MG63 (cell line): ENCODE results near the gene FABP7. TPM values are rescaled to one million over a fixed set of nuclear protein-coding genes. Genes with fewer than 3 reads are reported as not detected.

Experiments
- DNase-seq: peaks from one replicate; pipeline ENCODE4 v3.0.0-alpha.2; 2020
- H3K27me3 ChIP-seq: fragments of 250-450 bp; sonication (Bioruptor Pico); 2 replicates; pipeline ENCODE4 v1.5.1; 2020; ENCODE audit warnings: mild to moderate bottlenecking, moderate library complexity
- H3K36me3 ChIP-seq: fragments of 250-450 bp; sonication (Bioruptor Pico); 2 replicates; pipeline ENCODE4 v1.5.1; 2020; ENCODE audit warnings: mild to moderate bottlenecking, moderate library complexity
- H3K4me3 ChIP-seq: fragments of 250-450 bp; sonication (Bioruptor Pico); 2 replicates; pipeline ENCODE4 v1.5.1; 2020; ENCODE audit warnings: mild to moderate bottlenecking, moderate library complexity
- H3K9me3 ChIP-seq: fragments of 250-450 bp; sonication (Bioruptor Pico); 2 replicates; pipeline ENCODE4 v1.5.1; 2020; ENCODE audit warnings: mild to moderate bottlenecking, moderate library complexity
- total RNA-seq: library from RNA; depleted of rRNA; stranded (reverse); fragments of >200 nt; shearing (Covaris generic); gene quantifications from 2 replicates; pipeline ENCODE4 v1.2.3, GENCODE V29; 2014; ENCODE audit warnings: low replicate concordance

The FABP7 gene
- total RNA-seq, 1 experiment from 2014 or later: not detected

DNA sequence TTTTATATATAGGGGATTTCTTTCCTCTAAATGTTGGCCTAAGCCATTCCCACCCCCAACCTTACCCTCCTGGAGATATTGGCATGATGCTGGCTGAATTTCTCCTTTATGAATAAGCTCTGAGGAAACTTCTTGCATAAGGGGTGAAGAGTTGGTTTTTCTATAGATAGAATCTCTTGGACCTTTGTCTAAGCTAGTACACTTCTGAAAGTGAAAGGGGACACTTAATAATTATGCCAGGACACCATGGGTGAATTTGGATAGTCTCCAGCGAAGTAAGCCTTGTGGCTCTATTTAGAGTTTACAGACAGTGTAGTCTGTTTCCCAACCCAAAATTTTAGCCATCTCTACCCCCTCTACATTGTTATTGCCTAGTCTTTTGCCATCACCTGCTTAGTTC is 27.1 kb upstream of the FABP7 start:
- no peaks in the 10 kb centered on the region for H3K36me3 ChIP-seq
- no peak overlapping the region for H3K4me3 ChIP-seq
- H3K27me3 ChIP-seq: no peaks in the 10 kb centered on the region
- H3K9me3 ChIP-seq: no peaks in the 10 kb centered on the region
- no peak for DNase-seq

- no peaks in the 10 kb centered on the region for H3K9me3 ChIP-seq
- no peaks in the 10 kb centered on the region for H3K27me3 ChIP-seq
- no peak for DNase-seq
- H3K4me3 ChIP-seq: no peak overlapping the region
- no peaks in the 10 kb centered on the region for H3K36me3 ChIP-seq
Measured at GRCh38 chr6:122753000-122753687, 26.4 kb upstream of the FABP7 start.

GRCh38 chr6:122753688-122754056 is 25.8 kb upstream of the FABP7 start:
- no peaks in the 10 kb centered on the region for H3K36me3 ChIP-seq
- H3K27me3 ChIP-seq: no peaks in the 10 kb centered on the region
- DNase-seq: peak; percentile 21
- no peak overlapping the region for H3K4me3 ChIP-seq
- no peaks in the 10 kb centered on the region for H3K9me3 ChIP-seq

DNA sequence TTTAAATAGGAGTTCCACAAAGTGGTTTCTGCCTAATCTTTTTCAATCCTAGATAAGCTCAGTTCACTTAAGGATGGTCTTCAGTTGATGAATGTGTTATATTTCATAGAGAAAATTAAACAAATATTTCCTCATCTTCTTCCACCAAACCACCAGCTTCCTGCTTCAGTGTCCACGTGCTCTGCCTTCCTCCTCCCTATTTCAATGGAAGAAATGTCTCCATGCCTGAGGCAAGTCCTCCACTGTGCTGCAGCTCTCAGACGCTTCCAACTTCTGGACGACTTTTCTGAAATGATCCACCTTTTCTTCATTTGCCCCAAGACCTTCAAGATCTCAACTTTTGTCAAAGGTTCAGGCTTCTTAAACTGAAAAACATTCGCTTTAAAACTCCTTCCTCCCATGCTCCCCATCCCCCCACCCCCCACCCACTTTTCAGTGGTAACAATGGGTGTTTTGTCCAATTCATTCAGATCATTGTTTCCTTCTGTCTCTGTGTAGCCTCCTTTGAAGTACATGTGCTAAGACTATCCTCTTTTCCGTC is 25.3 kb upstream of the FABP7 start:
- no peaks in the 10 kb centered on the region for H3K27me3 ChIP-seq
- DNase-seq: no peak

DNA sequence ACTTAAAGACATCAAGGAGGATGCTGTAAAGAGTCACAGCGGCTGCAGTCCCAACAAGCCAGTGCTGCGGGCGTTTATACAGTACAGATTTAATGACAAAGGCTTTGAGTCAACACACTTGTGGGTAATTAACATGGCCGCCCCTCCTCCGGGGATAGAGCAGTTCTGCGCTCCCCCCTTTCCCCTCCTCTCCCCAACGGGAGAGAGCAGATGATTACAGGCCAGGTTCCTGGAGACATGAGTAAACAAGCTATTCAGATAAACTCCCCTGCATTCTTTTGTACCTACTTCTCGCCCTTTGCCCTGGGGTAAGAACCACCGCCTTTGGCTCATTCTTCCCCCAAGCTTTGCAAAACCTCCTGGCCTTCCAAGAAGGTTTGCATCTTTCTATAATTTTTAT is 23.6 kb upstream of the FABP7 start:
- H3K36me3 ChIP-seq: no peaks in the 10 kb centered on the region
- H3K27me3 ChIP-seq: no peaks in the 10 kb centered on the region
- H3K9me3 ChIP-seq: no peaks in the 10 kb centered on the region
- DNase-seq: no peak
- H3K4me3 ChIP-seq: no peak overlapping the region

More for the DNA sequence above, 25.3 kb upstream of the FABP7 start:
- Histone ChIP-seq H3K9me3 (no peaks in the 10 kb centered on the region), H3K4me3 (no peak overlapping the region), H3K36me3 (no peaks in the 10 kb centered on the region)

- Histone ChIP-seq H3K4me3 (no peak overlapping the region), H3K9me3 (no peaks in the 10 kb centered on the region), H3K27me3 (no peaks in the 10 kb centered on the region), H3K36me3 (no peaks in the 10 kb centered on the region)
- no peak for DNase-seq
Measured at GRCh38 chr6:122758927-122759334, 20.6 kb upstream of the FABP7 start.

- no peak for DNase-seq
- no peaks in the 10 kb centered on the region for H3K9me3 ChIP-seq
- H3K4me3 ChIP-seq: no peak overlapping the region
- H3K27me3 ChIP-seq: no peaks in the 10 kb centered on the region
- H3K36me3 ChIP-seq: no peaks in the 10 kb centered on the region
Measured at GRCh38 chr6:122760330-122760729, 19.2 kb upstream of the FABP7 start.

- no peak for DNase-seq
- H3K36me3 ChIP-seq: no peaks in the 10 kb centered on the region
- no peaks in the 10 kb centered on the region for H3K9me3 ChIP-seq
- H3K4me3 ChIP-seq: no peak overlapping the region
- H3K27me3 ChIP-seq: 0 out of 2 replicates have a peak, but pooled peaks cover 2% of the 10 kb centered on the region
Measured at GRCh38 chr6:122766256-122766655, 13.3 kb upstream of the FABP7 start.

GRCh38 chr6:122770835-122771601 is 8.5 kb upstream of the FABP7 start:
- Histone ChIP-seq H3K9me3 (no peaks in the 10 kb centered on the region), H3K4me3 (no peak overlapping the region), H3K36me3 (no peaks in the 10 kb centered on the region), H3K27me3 (0 out of 2 replicates have a peak, but pooled peaks cover 2% of the 10 kb centered on the region)
- DNase-seq: no peak

DNA sequence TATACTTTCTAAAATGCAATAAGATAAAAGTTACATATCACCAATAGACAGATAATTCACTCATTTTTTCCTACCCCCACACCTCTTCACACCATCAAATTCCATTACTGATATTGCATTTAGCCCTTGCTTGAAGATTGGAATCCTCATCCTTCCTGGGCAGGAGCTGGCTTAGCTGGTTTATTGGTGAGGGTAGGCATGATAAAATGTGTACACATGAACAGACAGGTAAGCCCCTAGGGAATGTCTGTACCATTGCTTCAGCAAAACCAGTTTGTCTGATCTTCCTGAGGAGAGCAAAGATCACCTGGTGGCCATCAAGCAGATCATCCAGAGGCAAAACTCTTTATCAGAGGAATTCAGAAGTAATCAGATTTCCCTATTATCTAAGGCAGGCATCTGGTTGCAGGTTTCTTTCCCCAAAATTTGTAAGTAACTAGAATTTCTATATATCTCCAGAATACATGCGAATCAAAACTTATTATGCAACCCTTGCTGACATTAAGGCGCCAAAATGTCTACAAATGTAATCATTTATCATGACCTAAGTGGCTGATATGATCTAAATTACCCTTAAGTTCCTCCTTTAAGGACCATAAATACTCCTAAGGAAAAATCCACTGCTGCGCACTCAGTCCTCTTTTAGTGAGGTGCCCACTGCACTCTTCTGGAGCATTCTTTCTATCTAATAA is 6.6 kb upstream of the FABP7 start:
- no peaks in the 10 kb centered on the region for H3K36me3 ChIP-seq
- H3K9me3 ChIP-seq: no peaks in the 10 kb centered on the region
- no peak for DNase-seq
- 0 out of 2 replicates have a peak, but pooled peaks cover 2% of the 10 kb centered on the region for H3K27me3 ChIP-seq
- H3K4me3 ChIP-seq: no peak overlapping the region

DNA sequence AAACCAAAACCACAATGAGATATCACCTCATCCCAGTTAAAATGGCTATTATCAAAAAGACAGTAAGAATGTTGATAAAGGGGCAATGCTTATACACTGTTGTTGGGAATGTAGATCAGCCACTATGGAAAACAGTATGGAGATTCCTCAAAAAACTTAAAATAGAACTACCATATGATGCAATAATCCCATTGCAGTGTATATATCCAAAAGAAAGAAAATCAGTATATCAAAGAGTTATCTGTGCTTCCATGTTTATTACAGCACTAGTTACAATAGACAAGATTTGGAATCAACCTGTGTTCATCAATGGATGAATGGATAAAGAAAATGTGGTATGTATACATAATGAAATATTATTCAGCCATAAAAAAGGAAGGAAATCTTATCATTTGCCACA is 3.5 kb upstream of the FABP7 start:
- no peak overlapping the region for H3K4me3 ChIP-seq
- no peaks in the 10 kb centered on the region for H3K36me3 ChIP-seq
- no peaks in the 10 kb centered on the region for H3K9me3 ChIP-seq
- peaks cover 4% of the 10 kb centered on the region for H3K27me3 ChIP-seq
- no peak for DNase-seq

- peaks cover 8% of the 10 kb centered on the region for H3K27me3 ChIP-seq
- DNase-seq: no peak
- no peaks in the 10 kb centered on the region for H3K9me3 ChIP-seq
- H3K4me3 ChIP-seq: no peak overlapping the region
- no peaks in the 10 kb centered on the region for H3K36me3 ChIP-seq
Measured at GRCh38 chr6:122778302-122778701, 1.2 kb upstream of the FABP7 start.

DNA sequence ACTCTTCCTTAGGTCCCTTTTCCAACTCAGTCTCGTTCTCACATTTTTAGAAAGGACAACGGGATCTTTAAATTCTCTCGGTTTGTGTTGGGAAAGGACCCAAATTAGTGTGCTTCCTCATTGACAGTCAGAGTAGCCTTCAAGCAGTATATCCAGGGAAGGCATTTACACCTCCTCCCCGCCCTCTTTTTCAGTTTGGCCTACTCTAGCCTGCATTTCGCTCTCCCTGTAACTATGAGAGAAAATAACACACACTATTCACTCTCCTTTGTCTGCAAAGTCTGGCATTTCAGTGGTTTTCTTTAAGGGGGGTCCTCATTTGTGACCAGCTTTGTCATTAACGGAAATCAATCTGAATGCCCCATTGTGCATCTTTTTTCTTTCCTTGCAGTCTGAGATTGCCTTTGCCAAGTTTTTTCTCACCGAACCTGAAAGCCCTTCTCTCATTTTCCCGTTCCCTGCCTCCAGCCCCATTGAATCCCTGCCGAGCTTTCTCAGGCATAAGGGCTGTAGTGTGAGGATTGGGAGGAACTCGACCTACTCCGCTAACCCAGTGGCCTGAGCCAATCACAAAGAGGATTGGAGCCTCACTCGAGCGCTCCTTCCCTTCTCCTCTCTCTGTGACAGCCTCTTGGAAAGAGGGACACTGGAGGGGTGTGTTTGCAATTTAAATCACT is 393 bp upstream of the FABP7 start:
- Histone ChIP-seq H3K36me3 (no peaks in the 10 kb centered on the region), H3K27me3 (peaks cover 11% of the 10 kb centered on the region), H3K9me3 (no peaks in the 10 kb centered on the region), H3K4me3 (no peak overlapping the region)
- DNase-seq: no peak

DNA sequence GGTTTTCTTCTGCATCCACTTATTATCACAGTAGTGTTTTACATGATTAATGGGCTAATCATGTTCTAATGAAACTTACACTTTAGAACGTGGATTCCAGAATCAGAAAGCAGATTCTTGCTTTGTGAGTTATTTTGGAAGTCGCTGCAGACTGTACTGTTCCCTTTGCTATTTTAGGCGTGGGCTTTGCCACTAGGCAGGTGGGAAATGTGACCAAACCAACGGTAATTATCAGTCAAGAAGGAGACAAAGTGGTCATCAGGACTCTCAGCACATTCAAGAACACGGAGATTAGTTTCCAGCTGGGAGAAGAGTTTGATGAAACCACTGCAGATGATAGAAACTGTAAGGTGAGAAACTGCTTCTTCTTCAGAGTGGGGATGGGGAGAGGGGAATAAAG is 598 bp downstream of the FABP7 start:
- Histone ChIP-seq H3K9me3 (no peaks in the 10 kb centered on the region), H3K27me3 (peaks cover 12% of the 10 kb centered on the region), H3K4me3 (no peak overlapping the region), H3K36me3 (no peaks in the 10 kb centered on the region)
- no peak for DNase-seq

DNA sequence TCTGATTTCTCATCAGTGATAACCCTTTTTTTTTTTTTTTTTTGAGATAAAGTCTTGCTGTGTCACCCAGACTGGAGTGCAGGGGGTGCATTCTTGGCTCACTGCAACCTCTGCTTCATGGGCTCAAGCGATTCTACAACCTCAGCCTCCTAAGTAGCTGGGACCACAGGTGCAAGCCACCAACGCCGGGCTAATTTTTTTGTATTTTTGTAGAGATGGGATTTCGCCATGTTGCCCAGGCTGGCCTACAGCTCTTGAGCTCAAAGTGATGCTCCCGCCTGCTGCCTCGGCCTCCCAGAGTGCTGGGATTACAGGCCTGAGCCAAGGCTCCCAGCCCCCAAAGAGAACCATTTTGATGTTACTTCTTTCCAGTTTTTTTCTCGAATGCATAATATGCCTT is 2.2 kb downstream of the FABP7 start:
- DNase-seq: no peak
- peaks cover 13% of the 10 kb centered on the region for H3K27me3 ChIP-seq
- H3K9me3 ChIP-seq: no peaks in the 10 kb centered on the region
- H3K4me3 ChIP-seq: no peak overlapping the region
- no peaks in the 10 kb centered on the region for H3K36me3 ChIP-seq

GRCh38 chr6:122783401-122783800 is 3.9 kb downstream of the FABP7 start:
- no peak for DNase-seq
- Histone ChIP-seq H3K9me3 (no peaks in the 10 kb centered on the region), H3K4me3 (no peak overlapping the region), H3K36me3 (no peaks in the 10 kb centered on the region), H3K27me3 (peaks cover 13% of the 10 kb centered on the region)

DNA sequence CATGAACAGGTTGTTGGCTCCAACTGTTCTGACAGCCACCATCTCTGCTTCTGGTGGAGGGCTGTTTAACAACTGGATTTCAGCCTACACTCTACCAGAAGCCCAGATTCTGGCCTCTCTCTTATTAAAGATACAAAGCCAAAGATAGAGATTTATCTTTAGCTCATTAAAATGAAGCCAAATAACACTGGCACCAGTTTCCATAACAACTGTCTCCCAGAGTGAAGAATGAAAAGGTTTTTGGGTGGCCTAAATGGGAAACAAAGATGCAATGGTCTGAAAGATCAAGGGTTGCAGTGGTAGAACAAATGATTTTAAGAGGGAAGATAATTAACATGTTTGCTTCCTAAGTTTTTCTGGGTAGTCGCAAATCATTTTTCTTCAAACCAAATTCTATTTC is 6.4 kb downstream of the FABP7 start:
- no peak overlapping the region for H3K4me3 ChIP-seq
- H3K9me3 ChIP-seq: no peaks in the 10 kb centered on the region
- H3K36me3 ChIP-seq: no peaks in the 10 kb centered on the region
- no peak for DNase-seq
- H3K27me3 ChIP-seq: peaks cover 9% of the 10 kb centered on the region
